ENCODE results near the gene ZCCHC7.

ZCCHC7 gene

DNA sequence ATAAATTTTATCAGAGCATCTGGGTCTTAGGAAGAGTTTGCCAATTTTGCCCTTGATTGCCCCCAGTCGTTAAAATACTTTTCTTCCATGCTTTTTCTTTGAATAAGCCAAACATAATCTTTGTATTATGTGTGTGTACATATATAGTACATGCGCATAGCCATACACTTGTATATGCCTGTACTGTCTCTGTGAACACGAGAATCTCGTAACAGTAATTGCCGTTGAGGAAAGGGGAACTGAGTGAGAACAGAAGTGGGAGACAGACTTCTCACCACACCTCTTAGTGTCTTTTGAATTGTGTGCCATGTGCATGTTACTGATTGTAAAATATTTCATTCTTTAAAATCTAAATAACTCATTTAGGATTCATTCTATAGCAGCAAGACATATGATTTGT is 222.5 kb downstream of the ZCCHC7 start:
- no peak for DNase-seq

DNA sequence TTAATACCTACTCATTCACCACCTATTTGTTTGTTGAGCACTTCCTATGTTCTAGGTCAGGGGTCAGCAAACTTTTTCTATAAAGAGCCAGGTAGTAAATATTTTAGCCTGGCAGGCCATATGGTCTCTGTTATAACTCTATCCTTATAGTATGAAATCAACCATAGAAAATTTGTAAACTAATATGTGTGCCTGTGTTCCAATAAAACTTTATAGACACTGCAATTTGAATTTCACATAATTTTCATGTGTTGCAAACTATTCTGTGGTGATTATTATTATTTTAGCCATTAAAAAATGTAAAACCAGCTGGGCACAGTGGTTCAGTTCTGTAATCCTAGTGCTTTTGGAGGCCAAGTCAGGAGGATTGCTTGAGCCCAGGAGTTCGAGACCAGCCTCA is 223.3 kb downstream of the ZCCHC7 start:
- no peak for DNase-seq

DNA sequence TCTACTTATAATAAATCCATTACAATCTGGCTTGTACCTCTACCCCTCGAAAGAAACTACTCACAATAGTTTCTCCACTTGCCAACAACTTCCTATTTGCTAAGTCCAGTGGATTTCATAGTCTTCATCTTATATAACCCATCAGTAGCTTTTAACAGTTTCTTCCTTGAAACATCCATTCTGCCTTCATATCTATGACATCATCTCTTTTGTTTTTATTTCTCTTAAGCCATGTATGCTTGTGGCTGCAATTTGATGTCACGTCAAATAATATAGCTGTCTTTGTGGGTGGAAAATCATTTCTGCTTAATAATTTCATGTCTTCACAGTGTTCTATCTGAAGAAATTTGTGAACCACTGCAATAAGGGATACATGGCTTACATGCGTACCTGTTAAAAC is 224.7 kb downstream of the ZCCHC7 start:
- no peak for DNase-seq

DNA sequence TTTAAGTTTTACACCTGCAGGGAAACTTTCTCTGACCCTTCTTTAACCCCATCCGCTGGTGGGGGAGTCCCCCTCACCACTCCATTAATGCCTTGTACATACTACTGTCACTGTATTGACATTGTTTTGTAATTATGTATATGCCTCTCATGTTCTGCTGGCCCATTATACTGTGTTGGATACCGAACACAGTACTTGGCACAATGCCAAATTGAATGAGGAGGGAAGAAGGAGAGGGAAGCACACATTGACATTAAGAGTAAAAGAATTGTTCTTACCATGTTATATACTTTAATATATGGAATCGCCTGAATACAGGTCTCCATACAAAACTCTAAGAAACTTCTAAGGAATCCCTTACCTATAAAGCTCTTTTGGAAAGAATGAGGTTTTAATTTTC is 228.5 kb downstream of the ZCCHC7 start:
- DNase-seq: no peak

DNA sequence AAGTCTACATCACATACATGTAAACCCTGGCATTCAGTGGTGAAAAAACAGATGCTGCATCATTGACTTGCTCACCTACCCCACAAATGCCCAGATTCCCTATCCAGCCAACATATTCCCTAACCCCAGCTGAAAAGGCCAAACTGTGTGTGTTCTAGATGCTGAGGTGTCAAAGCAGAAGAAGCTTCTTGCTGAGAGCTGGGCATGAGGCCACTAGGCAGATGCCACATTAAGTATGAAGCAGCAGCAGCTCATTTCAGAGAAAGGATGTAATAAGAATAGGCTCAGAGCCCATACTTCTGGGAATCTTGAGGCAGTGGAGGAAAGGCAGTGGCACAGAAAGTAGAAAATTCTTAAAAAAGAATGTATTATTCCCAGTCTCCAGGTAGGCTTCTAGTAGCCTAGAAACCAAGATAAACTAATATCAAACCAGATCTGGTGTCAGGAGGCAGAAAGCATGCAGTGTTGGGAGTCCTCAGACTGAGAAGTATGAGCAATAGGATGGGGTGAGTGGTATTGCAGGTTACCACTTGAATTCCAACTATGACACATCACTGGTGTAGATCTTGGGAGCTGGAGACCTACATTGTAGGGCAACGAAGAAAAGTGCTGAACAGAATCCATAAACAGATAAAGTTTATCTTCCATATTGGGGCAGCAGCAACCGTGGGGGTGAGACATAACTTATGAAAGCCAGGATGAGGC is 230.3 kb downstream of the ZCCHC7 start:
- no peak for DNase-seq

DNA sequence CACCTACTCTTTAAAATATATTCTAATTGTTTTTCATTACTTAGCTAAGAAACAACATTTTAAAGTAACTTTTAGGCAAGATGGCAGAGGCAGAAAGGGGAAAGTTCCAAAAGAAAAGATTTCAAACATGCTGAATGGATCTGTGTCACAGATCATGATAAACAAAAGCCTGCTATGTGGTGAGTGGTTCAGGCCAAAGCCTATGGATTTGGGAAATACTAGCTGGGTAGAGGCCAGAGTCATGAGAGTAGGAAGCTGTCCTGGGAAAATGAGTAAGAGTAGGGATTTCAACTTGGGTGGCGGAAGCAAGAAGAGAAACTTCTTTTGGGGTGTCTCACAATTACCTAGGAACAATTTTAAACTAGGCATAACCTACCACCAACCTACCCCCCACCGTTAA is 233.4 kb downstream of the ZCCHC7 start:
- no peak for DNase-seq

DNA sequence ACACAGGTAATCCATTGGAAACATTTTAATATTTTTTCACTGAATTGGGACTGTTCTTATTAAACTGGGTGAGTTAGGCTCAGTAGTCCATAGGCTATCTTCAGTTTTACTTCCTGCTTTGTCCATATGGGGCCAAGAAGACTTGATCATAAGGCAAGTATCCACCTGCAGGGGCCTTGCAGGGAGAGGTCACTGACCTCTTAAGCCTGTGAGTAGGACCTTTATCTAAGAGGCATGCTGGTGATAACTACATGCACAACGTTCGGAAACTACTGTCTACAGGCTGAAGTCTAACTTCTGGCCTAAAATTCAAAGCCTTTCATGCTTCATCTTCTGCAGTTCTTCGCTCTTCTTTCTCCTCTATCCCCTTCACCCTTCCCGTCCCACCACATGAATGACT is 242.1 kb downstream of the ZCCHC7 start:
- no peak for DNase-seq

DNA sequence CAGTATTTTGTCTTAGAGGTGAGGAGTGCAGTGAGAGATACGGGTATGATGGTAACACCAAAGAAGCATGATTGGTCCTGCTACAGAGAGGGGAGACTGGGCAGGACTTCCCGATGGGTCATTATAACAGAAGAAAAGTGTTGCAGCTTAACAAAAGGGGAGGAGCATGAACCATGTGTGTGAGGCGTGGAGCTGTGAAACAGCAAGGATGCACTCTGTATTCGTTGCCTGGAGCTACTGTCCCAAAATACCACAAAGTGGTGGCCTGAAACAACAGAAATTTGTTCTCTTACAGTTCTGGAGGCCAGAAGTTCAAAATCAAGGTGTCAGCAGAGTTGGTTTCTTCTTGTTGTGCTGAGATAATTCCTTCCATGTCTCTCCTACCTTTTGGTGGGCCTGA is 242.8 kb downstream of the ZCCHC7 start:
- DNase-seq: no peak

DNA sequence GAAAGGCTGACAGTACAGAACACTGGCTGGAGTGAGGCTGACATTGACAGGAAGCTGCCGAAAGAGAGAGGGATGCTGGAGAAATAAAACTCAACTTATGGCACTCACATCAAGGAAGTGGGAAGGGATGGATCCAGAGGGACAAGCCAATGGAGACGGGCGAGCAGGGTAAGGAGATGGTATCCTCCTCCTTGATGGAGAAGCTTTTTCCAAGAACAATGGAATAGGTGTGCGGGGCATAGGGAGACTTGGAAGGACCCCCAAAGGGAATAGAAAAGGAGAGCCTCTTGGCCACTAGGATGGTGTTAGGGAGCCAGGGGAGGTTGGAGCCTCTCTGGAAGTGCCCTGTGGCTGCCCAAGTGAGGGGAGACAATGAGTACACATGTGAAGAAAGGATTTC is 243.8 kb downstream of the ZCCHC7 start:
- DNase-seq: no peak

DNA sequence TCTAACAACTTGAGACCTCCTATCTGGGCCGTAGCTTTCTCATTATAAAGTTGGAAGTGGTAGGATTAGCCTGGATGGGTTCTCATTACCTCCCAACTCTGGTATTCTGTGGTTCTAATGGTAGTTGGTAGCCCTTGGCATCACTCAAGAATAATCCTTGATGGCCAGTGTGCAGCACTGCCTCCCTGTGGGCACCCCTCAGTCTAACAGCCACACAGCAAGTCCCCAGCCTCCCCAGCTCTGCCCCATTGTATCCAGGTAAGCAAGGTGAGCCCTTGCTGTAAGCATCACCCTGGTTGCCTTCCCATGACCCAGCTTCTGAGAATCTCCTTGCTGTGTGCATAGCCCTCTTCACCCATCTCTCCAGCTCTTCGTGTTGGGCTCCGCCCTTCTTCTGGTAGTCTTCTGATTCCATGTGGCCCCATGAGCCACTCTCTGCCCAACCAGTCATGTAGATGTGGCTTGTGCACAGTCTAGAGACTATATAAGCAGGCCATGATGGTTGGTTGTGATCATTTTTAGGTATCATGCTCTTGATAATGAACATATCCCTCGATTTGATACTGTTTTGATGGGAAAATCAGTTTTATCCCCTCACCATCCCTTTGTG is 244.5 kb downstream of the ZCCHC7 start:
- no peak for DNase-seq

DNA sequence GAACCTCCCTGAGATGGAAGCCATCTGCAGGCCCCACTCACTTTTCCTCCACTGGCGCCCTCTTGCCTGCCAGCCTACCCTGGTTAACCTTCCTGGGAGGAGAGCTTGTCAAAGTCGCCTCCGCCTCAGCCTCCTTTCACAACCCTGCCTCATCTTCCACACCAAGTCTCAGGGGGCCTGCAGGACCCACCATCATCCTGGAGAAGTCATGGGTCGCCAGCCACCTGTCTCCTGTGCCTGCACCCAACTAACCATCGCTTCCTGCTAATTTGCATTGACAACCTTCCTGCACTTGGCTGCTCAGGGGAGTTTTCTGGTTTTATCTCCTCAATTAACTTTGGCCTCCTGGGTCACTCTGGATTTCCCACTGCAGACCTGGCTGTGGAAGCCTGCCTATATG is 249.3 kb downstream of the ZCCHC7 start:
- no peak for DNase-seq

DNA sequence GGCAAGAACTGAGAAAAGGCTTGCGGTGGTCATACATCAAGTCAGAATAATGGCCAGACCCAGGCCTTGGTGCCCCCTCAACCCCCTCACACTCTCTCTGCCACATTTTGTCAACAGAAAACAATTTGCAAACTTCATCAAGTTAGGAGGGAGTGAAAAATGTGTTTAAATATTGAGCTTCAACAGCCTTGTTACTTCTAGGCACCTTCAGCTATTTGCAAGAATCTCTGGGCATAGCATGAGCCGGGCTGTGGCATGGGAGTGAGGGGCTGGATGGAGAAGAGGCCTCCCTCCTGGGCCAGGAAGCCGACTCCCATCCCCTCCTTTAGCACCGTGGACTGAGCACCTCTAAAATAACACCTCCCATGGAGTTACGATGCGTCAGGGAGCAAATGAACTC is 249.9 kb downstream of the ZCCHC7 start:
- no peak for DNase-seq

DNA sequence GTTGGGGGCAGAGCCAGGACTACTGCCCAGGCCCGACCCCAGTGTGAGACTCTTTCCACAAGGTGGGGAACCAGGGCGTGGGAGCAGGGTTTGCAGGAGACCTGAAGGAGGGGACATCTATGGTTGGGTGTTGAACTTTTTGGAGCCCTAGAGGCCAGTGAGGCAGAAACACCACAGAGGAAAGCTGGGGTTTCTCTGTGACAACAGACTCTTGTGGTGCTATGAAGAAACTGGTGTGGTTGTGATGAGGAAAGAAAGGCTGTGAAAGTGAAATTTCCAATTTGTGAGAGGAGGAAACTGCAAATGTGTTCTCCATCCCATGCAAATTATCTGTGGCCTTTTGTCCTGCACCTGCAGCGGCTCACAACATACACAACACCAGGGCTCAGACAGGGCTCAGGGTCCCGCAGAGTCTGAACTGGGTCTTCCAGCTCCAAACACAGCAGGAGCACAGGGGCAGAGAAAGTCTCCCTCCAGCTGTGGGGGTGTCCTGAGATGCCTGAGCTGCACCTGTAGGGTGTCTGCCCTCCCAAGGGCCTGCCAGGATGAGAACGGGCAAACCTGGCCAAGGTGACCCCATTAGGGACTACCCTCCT is 250.7 kb downstream of the ZCCHC7 start:
- no peak for DNase-seq

DNA sequence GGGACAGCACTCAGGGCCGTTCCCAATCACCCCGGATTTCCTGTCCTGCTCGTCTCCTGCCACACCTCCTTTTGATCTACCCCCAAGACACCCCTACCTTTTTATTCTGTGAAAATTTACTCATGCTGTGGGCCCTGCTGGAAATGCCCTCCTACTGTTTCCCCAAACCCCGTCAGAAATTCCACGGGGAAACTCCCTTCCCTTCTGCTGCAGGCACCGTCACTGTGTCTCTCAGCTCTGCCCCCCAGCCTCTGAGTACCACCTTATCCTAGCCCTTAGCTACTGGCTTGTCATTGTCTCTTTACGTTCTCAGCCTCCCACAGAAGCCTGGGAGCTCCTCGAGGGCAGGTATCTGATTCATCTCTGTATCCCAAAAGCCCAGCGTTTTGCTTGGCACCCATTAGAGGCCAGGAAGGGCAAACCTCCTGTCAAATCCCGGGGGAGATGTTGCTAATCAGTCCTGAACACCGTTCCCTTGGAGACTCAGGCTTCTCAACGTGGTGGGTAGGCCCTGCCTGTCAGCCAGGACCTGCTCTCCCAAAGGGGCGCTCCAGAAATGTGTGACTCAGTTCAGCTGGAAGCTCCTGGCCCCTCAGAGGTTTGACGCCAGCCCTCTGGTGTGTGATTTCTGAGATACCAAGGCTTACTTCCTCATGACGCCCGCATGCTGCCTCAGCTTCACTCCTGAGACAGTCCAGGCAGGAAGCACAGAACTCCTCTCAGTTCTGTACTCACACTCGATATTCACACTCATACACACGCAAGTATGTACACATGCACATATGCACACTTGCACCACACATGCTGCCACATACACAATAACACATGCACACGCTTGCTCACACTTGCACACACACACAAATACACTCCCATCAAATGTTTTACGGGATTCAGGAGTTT is 251.4 kb downstream of the ZCCHC7 start:
- no peak for DNase-seq

DNA sequence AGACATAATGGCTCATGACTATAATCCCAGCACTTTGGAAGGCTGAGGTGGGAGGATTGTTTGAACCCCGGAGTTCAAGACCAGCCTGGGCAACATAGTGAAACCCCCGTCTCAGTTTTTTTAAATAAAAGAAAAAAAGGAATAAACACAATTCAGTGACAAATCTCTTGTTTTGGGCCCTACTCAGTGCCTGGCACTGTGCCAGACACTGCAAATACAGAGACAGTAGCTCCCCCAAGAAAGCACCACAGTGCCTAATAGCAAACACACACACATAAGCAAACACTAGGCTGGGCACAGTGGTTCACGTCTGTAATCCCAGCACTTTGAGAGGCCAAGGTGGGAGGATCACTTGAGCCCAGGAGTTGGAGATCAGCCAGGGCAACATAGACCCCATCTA is 252.5 kb downstream of the ZCCHC7 start:
- no peak for DNase-seq

DNA sequence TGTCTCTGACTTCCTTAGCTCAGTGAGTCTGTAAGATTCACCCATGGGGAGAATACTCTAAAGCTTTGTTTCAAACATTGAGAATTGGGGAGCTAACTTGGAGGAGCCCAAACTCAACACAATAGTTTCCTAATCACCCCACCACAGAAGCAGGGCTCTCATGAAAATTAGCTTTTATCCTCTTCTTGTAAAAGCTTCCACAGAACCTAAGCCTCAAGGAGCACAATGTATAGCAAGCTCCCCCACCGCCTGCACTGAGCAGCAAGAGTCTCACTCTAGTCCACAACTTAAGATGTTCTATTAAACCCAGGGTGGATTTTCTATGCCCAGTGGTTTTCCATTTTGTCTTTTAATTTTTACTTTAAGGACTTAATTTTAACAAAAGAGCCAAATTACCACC is 253.2 kb downstream of the ZCCHC7 start:
- DNase-seq: no peak

DNA sequence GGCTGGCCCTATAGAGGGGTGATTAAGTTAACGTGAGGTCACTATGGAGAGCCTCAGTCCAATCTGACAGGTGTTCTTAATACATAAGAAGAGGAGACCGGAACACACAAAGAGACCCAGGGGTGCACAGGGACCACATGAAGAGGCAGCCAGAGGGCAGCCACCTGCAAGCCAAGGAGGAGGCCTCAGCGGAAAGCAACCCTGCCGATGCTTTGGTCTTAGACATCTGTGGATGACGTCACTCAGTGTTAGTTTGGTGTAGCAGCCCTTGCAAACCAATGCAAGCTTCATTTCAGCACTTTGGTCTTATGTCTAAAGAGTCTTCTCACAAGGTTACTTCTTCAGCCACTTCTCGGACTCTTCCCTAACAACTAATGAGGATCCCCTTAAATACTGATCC is 254.5 kb downstream of the ZCCHC7 start:
- DNase-seq: no peak

DNA sequence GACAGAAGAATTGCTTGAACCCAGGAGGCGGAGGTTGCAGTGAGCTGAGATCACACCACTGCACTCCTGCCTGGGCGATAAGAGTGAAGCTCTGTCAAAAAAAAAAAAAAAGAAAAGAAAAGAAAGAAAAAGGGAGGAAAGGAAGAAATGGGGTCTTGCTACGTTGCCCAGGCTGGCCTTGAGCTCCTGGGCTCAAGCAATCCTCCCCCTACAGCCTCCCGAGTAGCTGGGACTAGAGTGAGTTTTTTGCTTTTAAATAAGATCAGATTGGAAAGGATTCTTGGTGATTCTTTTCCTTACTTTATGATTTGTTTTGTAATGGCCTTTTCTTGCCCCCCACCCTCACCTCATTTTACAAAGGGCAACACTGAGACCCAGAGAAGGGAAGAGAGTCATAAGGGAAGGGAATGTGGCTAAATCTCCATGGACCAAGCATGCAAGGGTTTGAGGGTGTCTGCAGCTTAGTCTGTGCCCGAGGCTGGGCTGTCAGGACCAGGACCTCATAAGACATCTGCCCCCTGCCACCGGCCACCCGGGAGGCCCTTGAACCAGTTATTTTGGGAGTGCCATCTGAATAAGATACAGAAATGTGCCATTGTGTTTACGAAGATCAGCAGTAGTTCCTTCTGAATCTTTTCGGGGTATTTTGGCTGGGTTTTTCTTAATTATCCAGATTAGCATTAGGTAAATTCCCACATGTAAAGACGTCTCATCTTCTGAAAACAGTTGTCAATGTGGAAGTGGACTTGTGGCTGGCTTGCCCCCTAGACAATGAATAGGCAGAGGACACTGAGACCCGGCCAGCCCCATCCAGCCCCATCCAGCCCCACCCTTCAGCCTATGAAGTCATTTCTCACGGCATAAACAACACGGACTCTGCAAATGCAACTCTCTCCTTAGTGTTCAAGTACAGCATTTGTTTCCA is 257.6 kb downstream of the ZCCHC7 start:
- no peak for DNase-seq

DNA sequence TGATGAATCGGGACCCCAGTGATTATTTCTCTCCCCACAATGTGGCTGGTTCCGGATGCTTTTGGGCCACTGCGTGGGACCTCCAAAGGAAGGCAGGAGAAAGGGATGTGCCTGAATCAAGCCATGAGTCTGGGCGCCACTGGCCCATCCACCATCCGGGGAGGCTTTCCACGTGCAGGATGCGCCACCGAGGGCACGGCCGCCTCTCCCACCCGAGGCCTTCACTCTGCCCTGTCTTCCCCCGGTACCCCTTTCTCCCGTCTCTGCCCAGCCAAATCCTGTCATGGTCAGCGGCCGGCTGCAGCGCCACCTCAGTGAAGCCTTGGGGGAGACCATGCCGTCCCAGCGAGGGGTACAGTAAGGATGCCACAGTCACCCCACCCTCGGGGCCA is 258.2 kb downstream of the ZCCHC7 start:
- no peak for DNase-seq

DNA sequence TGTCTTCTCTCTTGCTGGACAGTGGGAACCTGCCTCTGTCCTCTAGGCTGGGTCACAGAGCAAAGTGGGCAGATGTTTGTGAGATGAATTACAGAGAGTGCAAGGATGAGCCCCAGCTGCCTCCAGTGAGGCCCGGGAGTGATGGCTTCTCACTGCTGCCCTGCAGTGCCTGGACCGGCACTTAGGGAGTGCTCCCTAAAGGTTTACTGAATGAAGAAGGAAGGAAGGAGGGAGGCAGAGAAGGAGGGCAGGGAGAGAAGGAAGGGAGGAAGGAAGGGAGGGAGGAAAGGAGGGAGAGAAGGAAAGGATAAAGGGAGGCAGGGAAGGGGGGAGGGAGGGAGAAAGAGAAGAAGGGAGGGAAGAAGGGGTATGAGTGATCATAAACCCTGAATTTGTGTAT is 259.5 kb downstream of the ZCCHC7 start:
- no peak for DNase-seq

DNA sequence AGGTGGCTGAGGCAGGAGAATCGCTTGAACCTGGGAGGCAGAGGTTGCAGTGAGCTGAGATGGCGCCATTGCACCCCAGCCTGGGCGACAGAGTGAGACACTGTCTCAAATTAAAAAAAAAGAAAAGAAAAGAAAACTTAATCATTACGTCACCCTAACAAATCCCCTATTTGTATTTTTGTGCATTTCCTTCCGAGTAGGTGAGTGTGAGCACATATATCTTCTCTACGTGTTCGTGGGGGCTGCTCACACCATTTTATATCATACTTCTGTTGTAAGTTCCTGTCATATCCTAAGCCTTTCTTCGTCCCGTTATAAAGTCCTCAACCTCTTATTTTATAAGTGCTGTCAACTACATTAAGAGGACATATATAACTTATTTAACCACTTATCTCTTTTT is 260.2 kb downstream of the ZCCHC7 start:
- DNase-seq: no peak

DNA sequence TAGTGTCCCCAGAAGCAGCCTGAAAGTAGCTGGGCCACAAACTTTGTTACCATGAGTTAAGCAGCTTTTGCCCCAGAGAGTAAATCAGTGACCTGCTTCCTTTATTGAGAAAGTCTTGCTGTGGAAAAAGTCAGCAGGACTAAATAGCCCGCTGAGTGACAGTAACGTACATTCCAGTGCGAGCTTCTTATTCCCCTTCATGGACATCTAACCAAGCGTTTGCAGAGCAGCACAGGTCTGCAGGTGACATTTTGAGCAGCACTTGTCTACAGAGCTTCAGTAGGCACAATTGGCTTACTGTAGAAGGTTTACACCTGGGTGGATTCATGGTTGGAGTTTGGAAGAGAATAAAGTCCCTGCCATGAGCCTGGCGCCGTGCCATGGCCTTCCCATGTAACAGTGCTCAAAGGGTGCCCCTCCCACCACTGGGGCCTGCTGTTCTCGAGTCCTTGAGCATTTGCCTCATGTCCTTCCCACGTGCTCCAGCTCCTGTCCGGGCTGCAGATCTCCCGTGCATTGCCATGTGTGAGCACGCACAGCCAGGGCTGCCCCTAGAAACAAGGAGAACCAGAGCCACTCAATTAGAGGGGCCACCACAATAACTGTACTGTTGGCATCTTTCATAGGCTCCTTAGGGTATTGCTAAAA is 260.8 kb downstream of the ZCCHC7 start:
- DNase-seq: no peak
